GM12872 (cell line): ENCODE data around the gene MUL1.

Source experiments
- CTCF ChIP-seq: IDR thresholded peaks from 3 replicates; pipeline ENCODE4 v1.5.1; 2011; ENCODE audit warnings: low read depth, mild to moderate bottlenecking, low read length, moderate library complexity; ENCODE audit not compliant: insufficient read depth

Gene MUL1

GRCh38 chr1:20505488-20505887, 2.5 kb downstream of the MUL1 start:
- TF ChIP-seq CTCF: no peak

- TF ChIP-seq CTCF: no peak
Measured at GRCh38 chr1:20500716-20501115, 7.2 kb downstream of the MUL1 start.

- no peak for TF ChIP-seq CTCF
Measured at GRCh38 chr1:20499718-20500117, 8.2 kb downstream of the MUL1 start.

- no peak for TF ChIP-seq CTCF
Measured at GRCh38 chr1:20499105-20499504, 8.8 kb downstream of the MUL1 start.

- no peak for TF ChIP-seq CTCF
Measured at GRCh38 chr1:20498116-20498515, 9.8 kb downstream of the MUL1 start.

GRCh38 chr1:20497506-20497905, 10.4 kb downstream of the MUL1 start:
- TF ChIP-seq CTCF: no peak

GRCh38 chr1:20496241-20496661, 11.7 kb downstream of the MUL1 start:
- TF ChIP-seq CTCF: no peak

GRCh38 chr1:20495661-20496060, 12.3 kb downstream of the MUL1 start:
- TF ChIP-seq CTCF: no peak
